Right lobe of liver (tissue), 4 donors: Measurements from ENCODE around the gene DSCAML1.

ENCODE experiments used
- POLR2A ChIP-seq: fragments of 450-650 bp; IDR thresholded peaks from one replicate; pipeline ENCODE4 v1.6.1; 2017; ENCODE audit warnings: antibody characterized with exemption, mild to moderate bottlenecking
- TF ChIP-seq, protein P1 (sequence below), 4 donors: fragments of 200-600 bp in 3 of 4; fragments of 450-650 bp in 1 of 4; IDR thresholded peaks; one replicate each; pipeline versions ENCODE4 v1.5.1 to v1.8.0; 2016 to 2022; ENCODE audit warnings: antibody characterized with exemption in 4 of 4, mild to moderate bottlenecking in 2 of 4
- donor health status: DM: no; HTN: no; CAD: no.
- donor health status: DM: no; HTN: no; CAD: no.
- donor health status: DM: no; HTN: yes; CAD: no.

DNA sequence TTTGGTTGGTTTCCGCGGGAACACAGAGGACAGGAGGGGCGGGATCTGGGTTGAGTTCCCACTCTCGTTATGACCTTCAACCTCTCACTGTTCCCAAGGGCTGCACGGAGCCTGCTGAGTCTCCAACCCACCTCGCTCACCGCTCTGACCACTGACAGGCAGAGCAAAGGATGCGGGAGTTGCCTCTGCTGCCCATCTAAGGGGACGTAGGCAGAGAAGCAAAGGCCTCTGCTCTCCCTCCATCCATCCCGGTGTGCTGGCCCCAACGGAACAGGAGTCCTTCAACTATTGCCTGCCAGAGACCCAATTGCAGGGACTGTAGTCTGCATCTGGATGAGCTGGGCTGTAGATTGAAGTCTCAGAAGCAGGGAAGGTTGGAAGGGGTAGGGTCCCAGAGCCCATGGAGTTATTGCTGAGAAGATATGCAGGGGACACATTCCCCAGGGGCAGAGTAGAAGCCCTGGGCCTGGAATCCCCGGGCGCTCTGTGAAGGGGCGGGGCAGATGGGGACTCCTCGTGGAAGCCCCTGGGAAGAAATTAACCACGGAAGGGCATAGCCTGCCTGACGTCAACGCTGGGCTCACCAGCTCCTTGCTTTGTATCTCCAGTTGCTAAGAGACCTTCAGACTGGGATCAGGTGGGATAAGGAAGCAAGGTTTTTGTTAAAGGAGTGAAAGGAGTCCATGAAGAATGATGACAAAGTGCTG, 40.2 kb upstream of the DSCAML1 start:
- TF ChIP-seq, protein P1, sequence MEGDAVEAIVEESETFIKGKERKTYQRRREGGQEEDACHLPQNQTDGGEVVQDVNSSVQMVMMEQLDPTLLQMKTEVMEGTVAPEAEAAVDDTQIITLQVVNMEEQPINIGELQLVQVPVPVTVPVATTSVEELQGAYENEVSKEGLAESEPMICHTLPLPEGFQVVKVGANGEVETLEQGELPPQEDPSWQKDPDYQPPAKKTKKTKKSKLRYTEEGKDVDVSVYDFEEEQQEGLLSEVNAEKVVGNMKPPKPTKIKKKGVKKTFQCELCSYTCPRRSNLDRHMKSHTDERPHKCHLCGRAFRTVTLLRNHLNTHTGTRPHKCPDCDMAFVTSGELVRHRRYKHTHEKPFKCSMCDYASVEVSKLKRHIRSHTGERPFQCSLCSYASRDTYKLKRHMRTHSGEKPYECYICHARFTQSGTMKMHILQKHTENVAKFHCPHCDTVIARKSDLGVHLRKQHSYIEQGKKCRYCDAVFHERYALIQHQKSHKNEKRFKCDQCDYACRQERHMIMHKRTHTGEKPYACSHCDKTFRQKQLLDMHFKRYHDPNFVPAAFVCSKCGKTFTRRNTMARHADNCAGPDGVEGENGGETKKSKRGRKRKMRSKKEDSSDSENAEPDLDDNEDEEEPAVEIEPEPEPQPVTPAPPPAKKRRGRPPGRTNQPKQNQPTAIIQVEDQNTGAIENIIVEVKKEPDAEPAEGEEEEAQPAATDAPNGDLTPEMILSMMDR (IDR thresholded peaks at IDR 0.05): no peak
- TF ChIP-seq POLR2A: no peak
